ENCODE data around the gene ADAMTS12. TPM values are rescaled to one million over a fixed set of nuclear protein-coding genes. Genes with fewer than 3 reads are reported as not detected.
A peak's percentile ranks its signal among the peaks of the same experiment; 100 is the strongest.

Gene ADAMTS12
- total RNA-seq, 1 donor from 2014 or later = 0.54 TPM

DNA sequence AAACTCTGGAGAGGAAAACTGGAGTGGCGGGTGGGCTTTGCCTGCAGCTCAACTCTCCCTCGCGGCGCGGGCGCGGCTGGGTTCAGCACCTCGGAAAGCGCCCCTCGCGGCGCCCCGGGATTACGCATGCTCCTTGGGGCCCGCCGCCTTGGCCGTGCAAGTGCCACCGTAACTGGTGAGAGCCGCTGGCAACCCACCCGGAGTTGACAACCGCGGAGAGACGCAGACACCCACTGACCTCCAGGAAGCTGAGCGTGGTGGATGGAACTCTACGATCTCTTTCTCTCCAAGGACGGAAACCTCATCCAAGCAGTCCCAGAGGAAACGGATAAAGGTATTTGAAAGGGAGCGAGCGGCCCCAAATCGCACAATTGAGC is 44.2 kb upstream of the ADAMTS12 start:
- Mint-ChIP-seq H3K27me3 (ENCODE audit: unreplicated experiment) (peaks cover 7% of the 10 kb centered on the region), H3K4me3 (ENCODE audit: unreplicated experiment) (peak overlapping the region; percentile 89), H3K9me3 (ENCODE audit: unreplicated experiment) (peaks cover 6% of the 10 kb centered on the region), H3K4me1 (ENCODE audit: low read depth, unreplicated experiment) (peaks cover 11% of the 10 kb centered on the region), H3K27ac (ENCODE audit: unreplicated experiment) (no peak overlapping the region), H3K36me3 (ENCODE audit: unreplicated experiment) (no peaks in the 10 kb centered on the region)
- peak; percentile 79 for DNase-seq
- TF ChIP-seq, protein P1, sequence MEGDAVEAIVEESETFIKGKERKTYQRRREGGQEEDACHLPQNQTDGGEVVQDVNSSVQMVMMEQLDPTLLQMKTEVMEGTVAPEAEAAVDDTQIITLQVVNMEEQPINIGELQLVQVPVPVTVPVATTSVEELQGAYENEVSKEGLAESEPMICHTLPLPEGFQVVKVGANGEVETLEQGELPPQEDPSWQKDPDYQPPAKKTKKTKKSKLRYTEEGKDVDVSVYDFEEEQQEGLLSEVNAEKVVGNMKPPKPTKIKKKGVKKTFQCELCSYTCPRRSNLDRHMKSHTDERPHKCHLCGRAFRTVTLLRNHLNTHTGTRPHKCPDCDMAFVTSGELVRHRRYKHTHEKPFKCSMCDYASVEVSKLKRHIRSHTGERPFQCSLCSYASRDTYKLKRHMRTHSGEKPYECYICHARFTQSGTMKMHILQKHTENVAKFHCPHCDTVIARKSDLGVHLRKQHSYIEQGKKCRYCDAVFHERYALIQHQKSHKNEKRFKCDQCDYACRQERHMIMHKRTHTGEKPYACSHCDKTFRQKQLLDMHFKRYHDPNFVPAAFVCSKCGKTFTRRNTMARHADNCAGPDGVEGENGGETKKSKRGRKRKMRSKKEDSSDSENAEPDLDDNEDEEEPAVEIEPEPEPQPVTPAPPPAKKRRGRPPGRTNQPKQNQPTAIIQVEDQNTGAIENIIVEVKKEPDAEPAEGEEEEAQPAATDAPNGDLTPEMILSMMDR (IDR thresholded peaks at IDR 0.05; ENCODE audit: partially characterized antibody, unreplicated experiment) = peak; percentile 64

DNA sequence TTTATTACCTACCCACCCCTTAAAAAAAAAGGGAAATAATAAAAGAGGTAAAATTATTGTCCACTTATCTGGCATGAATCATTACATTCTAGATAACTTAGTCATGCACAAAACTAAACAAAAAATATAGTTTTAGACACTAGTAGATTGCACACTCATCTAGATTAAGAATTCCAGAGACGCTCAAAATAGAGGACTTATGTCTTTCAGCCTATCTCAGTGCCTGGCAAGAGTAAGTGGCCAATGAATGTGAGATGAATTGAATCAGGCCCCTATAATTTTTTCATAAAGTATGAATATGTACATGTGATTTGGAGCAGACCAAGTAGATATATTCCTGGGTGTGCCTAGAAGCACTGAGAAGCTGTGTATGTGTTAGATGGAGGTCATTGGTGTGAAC is 42.4 kb upstream of the ADAMTS12 start:
- DNase-seq = no peak
- TF ChIP-seq, protein P1 (IDR thresholded peaks at IDR 0.05; ENCODE audit: partially characterized antibody, unreplicated experiment) = no peak
- H3K9me3 Mint-ChIP-seq (ENCODE audit: unreplicated experiment) = peaks cover 5% of the 10 kb centered on the region
- no peak overlapping the region for H3K4me3 Mint-ChIP-seq (ENCODE audit: unreplicated experiment)
- no peaks in the 10 kb centered on the region for H3K36me3 Mint-ChIP-seq (ENCODE audit: unreplicated experiment)
- H3K27me3 Mint-ChIP-seq (ENCODE audit: unreplicated experiment) = peaks cover 7% of the 10 kb centered on the region
- H3K4me1 Mint-ChIP-seq (ENCODE audit: low read depth, unreplicated experiment) = peaks cover 8% of the 10 kb centered on the region
- no peak overlapping the region for H3K27ac Mint-ChIP-seq (ENCODE audit: unreplicated experiment)

DNA sequence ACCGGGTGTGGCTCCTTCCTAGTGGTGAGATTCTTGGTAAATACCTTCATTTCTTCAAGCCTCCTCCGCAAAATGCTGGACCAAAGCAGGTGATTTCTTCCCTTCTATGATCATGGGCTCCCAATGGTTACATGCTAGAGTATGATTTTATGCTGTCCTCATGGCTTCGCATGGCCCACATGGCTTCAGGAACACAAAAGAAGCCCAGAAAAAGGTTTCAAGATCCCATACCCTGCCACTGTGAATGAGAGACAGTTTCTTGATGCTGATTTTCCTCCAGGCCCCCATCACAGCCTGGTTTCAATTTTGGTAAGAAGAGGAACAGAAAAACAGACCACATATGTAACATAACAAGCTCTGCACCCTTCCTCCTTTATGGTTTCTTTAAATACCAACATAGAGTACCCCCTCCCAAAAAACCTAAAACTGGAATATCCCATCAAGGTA is 42.0 kb upstream of the ADAMTS12 start:
- no peaks in the 10 kb centered on the region for H3K36me3 Mint-ChIP-seq (ENCODE audit: unreplicated experiment)
- no peak for DNase-seq
- TF ChIP-seq, protein P1 (IDR thresholded peaks at IDR 0.05; ENCODE audit: partially characterized antibody, unreplicated experiment) = no peak
- peaks cover 7% of the 10 kb centered on the region for H3K4me1 Mint-ChIP-seq (ENCODE audit: low read depth, unreplicated experiment)
- H3K27ac Mint-ChIP-seq (ENCODE audit: unreplicated experiment) = no peak overlapping the region
- H3K9me3 Mint-ChIP-seq (ENCODE audit: unreplicated experiment) = peaks cover 4% of the 10 kb centered on the region
- no peak overlapping the region for H3K4me3 Mint-ChIP-seq (ENCODE audit: unreplicated experiment)
- peaks cover 7% of the 10 kb centered on the region for H3K27me3 Mint-ChIP-seq (ENCODE audit: unreplicated experiment)

DNA sequence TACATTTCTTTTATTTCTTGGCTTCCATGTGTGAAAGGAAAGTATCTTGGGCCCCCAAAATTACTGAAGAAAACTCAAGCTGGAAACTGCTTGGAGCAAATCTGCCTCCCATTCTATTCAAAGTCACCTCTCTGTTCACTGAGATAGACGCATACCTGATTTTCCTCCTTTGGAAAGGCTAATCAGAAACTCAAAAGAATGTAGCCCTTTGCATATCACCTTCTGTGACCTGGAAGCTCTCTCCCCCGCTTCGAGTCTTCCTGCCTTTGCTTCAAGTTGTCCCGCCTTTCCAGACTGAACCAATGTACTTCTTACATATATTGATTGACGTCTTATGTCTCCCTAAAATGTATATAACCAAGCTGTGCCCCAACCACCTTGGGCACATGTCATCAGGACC is 39.3 kb upstream of the ADAMTS12 start:
- no peak overlapping the region for H3K27ac Mint-ChIP-seq (ENCODE audit: unreplicated experiment)
- H3K27me3 Mint-ChIP-seq (ENCODE audit: unreplicated experiment) = peaks cover 3% of the 10 kb centered on the region
- H3K4me1 Mint-ChIP-seq (ENCODE audit: low read depth, unreplicated experiment) = peaks cover 6% of the 10 kb centered on the region
- peaks cover 2% of the 10 kb centered on the region for H3K9me3 Mint-ChIP-seq (ENCODE audit: unreplicated experiment)
- TF ChIP-seq, protein P1 (IDR thresholded peaks at IDR 0.05; ENCODE audit: partially characterized antibody, unreplicated experiment) = no peak
- H3K4me3 Mint-ChIP-seq (ENCODE audit: unreplicated experiment) = no peak overlapping the region
- no peak for DNase-seq
- no peaks in the 10 kb centered on the region for H3K36me3 Mint-ChIP-seq (ENCODE audit: unreplicated experiment)

DNA sequence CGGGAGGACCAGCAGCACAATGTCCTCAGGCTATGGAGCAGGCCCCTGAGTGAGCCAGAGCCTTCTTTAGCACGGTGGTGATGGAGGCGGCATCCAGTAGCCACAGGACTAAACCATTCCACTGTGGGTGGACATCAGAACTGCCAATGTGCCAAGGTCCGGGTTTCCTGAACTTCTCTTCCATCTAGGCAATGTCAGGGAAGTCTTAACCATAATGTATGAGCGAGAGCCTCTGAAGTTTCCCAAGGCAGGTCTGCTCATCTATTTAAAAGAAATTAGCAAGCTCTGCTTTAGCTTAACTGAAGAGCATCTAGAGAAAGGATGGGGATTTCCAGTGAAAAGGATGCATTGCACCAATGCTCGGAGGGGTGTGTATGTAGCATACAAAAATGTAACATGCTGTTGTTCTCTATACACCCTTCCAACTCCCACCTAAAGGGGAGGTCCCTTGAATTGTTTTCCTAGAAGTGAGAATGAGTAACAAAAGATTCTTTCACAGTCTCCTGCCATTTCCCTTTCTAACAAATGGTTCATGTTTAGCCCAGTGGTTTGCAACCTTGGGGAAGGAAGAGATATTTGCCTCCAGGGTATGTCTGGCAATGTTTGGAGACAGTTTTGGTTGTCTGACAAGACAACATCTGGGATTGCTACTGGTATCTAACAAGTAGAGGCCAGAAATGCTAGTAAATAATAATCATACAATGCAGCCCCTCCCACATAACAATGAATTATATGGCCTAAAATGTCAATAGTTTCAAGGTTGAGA is 38.3 kb upstream of the ADAMTS12 start:
- H3K4me3 Mint-ChIP-seq (ENCODE audit: unreplicated experiment) = no peak overlapping the region
- no peaks in the 10 kb centered on the region for H3K27me3 Mint-ChIP-seq (ENCODE audit: unreplicated experiment)
- DNase-seq = no peak
- TF ChIP-seq, protein P1 (IDR thresholded peaks at IDR 0.05; ENCODE audit: partially characterized antibody, unreplicated experiment) = no peak
- no peak overlapping the region for H3K27ac Mint-ChIP-seq (ENCODE audit: unreplicated experiment)
- H3K36me3 Mint-ChIP-seq (ENCODE audit: unreplicated experiment) = no peaks in the 10 kb centered on the region
- peaks cover 3% of the 10 kb centered on the region for H3K4me1 Mint-ChIP-seq (ENCODE audit: low read depth, unreplicated experiment)
- peaks cover 2% of the 10 kb centered on the region for H3K9me3 Mint-ChIP-seq (ENCODE audit: unreplicated experiment)
